ENCODE measurements around the gene C1orf159. TPM values are rescaled to one million over a fixed set of nuclear protein-coding genes. Genes with fewer than 3 reads are reported as not detected.

The C1orf159 gene
- total RNA-seq, 1 donor from 2014 or later: 9.7 TPM

- intact Hi-C loops (cut with DNase I): no loop called here
- no peaks in the 10 kb centered on the region for H3K9me3 ChIP-seq
- DNase-seq (peak; percentile 43), ATAC-seq (no peak)
- H3K36me3 ChIP-seq: no peaks in the 10 kb centered on the region
- no peaks in the 10 kb centered on the region for H3K4me1 ChIP-seq
- no peaks in the 10 kb centered on the region for H3K27me3 ChIP-seq
- no peak overlapping the region for H3K4me3 ChIP-seq
- no peak overlapping the region for H3K27ac ChIP-seq
- TF ChIP-seq CTCF (IDR thresholded peaks at IDR 0.05): no peak
Observed at GRCh38 chr1:1088029-1088800, 27.7 kb downstream of the C1orf159 start.

- no peak for TF ChIP-seq CTCF (IDR thresholded peaks at IDR 0.05)
- Histone ChIP-seq H3K27ac (no peak overlapping the region), H3K4me1 (no peaks in the 10 kb centered on the region), H3K27me3 (no peaks in the 10 kb centered on the region), H3K9me3 (no peaks in the 10 kb centered on the region), H3K4me3 (no peak overlapping the region), H3K36me3 (no peaks in the 10 kb centered on the region)
- intact Hi-C loops (cut with DNase I): no loop called here
- ATAC-seq (no peak), DNase-seq (peak; percentile 55)
Observed at GRCh38 chr1:1087351-1088028, 28.4 kb downstream of the C1orf159 start.

- H3K9me3 ChIP-seq: no peaks in the 10 kb centered on the region
- no peak overlapping the region for H3K4me3 ChIP-seq
- H3K27ac ChIP-seq: no peak overlapping the region
- no peaks in the 10 kb centered on the region for H3K4me1 ChIP-seq
- DNase-seq: peak; percentile 60
- TF ChIP-seq CTCF (IDR thresholded peaks at IDR 0.05): no peak
- no peak for ATAC-seq
- intact Hi-C loops (cut with DNase I): no loop called here
- H3K36me3 ChIP-seq: no peaks in the 10 kb centered on the region
- H3K27me3 ChIP-seq: no peaks in the 10 kb centered on the region
Observed at GRCh38 chr1:1086911-1087341, 29.0 kb downstream of the C1orf159 start.

- ATAC-seq (no peak), DNase-seq (peak; percentile 61)
- intact Hi-C loops (cut with DNase I): no loop called here
- no peak for TF ChIP-seq CTCF (IDR thresholded peaks at IDR 0.05)
- Histone ChIP-seq H3K4me1 (no peaks in the 10 kb centered on the region), H3K9me3 (no peaks in the 10 kb centered on the region), H3K27ac (no peak overlapping the region), H3K36me3 (no peaks in the 10 kb centered on the region), H3K4me3 (no peak overlapping the region), H3K27me3 (no peaks in the 10 kb centered on the region)
Observed at GRCh38 chr1:1085911-1086841, 29.7 kb downstream of the C1orf159 start.

- H3K27ac ChIP-seq: no peak overlapping the region
- no peaks in the 10 kb centered on the region for H3K4me1 ChIP-seq
- no peaks in the 10 kb centered on the region for H3K9me3 ChIP-seq
- no peak for TF ChIP-seq CTCF (IDR thresholded peaks at IDR 0.05)
- H3K36me3 ChIP-seq: no peaks in the 10 kb centered on the region
- DNase-seq (peak; percentile 63), ATAC-seq (no peak)
- intact Hi-C loops (cut with DNase I): no loop called here
- H3K27me3 ChIP-seq: no peaks in the 10 kb centered on the region
- no peak overlapping the region for H3K4me3 ChIP-seq
Observed at GRCh38 chr1:1085171-1085841, 30.6 kb downstream of the C1orf159 start.

Data from upper lobe of right lung (tissue), 1 donor.